GM18499 (cell line): Measurements from ENCODE around the gene NLGN1.

Experiments
- ATAC-seq: cut with Tn5 transposase; IDR thresholded peaks from one replicate; pipeline ENCODE4 v1.9.1; 2021; ENCODE audit warnings: moderate number of reproducible peaks; ENCODE audit not compliant: insufficient read depth, unreplicated experiment

Gene NLGN1

DNA sequence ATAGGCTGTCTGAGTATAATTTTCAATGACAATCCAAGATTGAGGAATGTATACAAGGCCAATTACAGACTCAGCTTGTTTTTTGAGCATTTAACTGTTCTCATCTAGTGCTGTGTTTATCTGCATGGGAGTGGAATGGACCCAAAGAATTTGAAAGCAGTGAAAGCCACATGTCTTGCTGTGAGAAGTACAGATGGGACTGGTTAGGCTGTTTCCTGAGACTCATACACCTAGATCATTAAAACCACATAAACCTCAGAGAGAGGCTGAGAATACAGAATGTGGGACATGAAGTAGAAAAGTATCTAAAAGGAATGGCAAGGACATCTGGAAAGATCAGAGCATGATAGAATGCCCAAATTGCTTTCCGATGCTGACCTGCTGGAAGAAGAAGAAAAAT lies 224.6 kb downstream of the NLGN1 start:
- no peak for ATAC-seq

DNA sequence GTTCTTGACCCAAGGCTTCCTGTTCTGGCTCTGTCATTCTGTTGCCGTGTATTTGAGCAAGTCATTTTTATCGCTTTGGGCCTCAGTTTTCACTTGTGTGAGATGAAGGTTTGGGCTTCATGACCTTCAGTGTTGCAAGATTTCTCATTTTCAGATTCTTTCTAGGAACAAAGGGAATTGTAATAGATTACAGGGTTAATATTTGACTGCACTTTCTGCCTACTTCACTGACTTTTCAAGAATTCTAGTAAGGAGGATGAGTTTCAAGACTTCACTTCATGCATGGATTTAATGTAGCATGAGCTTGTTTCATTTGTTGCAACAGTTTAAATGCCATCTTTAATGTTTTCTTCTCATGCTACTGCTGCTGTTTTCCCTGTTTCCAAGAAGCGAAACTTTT lies 226.5 kb downstream of the NLGN1 start:
- no peak for ATAC-seq

DNA sequence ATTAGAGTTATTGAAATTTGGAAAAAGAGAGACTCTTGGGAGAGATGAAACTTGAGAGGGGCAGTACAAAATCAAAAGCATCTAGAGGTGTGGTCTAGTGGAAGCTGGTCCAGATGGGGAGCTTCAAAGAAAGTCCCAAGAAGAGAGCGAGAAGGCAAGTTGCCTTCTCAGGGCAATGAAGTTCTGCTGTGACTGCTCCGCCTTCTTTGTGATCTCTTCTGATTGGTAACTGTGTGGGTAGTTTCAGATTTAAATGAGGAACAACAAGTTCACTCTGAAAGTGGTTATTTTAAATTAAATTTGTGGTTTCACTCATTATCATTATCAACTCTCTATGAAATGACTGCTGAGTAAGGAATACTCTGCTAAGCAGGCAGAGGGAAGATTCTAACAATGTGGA lies 233.3 kb downstream of the NLGN1 start:
- no peak for ATAC-seq

DNA sequence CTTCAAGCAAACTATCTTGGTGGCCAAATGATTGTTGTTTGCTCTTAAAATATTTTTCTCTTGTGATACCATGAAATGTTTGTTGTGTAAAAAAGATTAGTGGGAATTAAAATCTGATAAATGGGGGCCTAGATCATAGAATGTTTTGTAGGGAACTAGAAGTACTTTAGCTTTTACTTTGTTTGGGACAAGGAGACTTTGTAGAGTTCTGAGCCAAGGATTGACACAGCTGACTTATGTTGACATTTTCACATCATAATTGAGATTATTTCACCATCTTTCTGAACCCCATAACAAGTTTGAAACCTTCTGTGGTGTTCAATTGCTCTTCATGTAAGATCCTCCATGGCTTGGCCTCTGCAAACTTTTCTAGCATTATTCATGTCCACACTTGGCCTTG lies 235.4 kb downstream of the NLGN1 start:
- ATAC-seq = no peak

DNA sequence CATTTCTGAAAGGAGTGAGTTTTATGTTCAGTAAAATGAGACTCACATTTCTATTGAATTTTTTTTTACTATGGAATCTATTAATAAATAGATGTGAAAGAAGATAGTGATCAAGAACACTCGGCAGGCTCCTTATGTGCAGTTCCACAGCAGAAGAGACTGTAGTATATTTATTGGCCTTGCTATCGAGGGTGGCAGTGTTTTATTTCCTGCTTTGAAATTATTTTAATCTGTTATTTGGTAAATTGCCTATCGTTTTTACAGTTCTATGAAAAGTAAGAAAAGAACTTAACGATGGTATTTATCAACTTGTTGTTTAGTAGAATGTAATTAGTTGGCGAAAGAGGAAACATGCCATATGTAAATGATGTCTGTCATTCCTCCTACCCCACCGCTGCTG lies 238.3 kb downstream of the NLGN1 start:
- no peak for ATAC-seq

DNA sequence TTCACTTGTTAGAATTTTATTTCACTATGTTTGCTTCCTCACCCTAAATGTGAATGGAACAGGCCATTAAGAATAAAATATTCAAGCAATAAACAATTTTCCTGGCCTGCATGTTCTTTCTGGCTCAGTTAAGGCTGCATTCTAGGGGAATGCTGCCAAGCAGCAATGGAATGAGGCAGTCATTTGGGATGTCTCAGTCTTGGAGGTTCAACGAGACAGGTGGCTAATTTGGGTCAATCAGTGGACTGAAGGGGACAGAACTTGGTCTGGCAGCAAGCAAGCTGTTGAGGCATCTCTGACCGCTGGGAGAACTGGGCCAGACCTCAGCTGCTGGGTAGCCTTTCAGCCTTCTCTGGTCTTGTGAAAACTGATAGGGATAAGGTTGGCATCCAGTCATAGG lies 241.6 kb downstream of the NLGN1 start:
- ATAC-seq = no peak

DNA sequence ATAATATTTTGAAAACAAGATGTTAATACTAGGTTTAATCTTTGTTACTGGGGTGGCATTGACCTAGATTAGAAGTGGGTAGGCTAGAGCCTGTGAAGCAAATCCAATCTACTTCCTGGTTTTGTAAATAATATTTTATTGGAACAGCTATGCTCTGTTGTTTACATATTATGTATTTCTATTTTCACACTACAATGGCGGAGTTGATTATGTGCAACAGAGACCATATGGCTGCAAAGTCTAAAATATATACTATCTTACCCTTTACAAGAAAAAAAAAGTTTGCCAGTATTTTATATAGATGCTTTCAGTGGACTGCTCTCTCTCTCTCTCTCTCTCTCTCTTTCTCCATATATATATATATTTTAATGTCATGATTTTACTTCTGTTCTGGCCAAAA lies 244.2 kb downstream of the NLGN1 start:
- no peak for ATAC-seq

DNA sequence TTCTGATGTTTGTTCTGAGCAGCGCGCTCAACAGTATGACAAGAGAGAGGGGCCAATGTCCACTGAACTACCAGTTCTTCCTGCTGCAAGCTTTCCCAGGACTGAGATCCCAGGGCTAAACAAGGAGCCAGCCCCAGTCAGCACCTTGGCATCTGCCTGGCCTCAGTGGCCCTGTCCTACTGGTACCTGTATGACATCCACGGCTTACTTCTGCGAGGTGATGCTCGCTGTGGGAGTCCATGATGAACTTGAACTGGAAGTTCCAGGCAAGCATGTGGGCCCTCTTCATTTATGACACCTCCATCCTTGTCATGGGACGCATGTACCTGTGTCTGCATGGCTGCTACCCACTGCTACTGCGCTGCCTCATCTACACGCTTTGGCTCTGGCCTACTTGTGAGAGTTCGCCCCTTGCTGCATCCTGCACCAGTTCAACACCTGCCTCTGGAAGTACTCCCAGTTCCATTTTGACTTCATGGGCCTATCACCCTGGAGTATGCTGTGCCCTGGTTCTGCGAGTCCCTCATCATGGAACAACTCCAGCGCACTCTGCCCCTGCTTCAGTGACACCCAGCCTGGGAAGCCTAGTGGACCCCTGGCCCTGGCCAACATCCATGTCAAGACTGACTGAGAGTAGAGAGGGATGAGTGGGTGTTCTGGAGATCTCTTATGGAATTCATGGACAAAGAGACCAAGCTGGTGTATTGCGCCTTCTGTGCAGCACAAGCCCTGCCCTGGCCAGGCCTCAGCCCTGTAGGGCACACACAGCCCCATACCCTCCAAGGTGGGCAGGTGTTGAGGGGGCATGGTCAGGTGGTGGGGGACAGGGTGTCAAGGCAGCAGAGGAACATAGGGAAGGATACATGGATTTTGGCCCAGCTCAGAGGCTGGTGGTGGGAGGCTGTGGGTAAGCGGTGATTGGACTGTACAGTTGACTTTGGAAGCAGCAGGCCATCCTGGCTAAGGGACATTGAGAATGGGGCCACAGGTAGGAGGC lies 246.8 kb downstream of the NLGN1 start:
- no peak for ATAC-seq

DNA sequence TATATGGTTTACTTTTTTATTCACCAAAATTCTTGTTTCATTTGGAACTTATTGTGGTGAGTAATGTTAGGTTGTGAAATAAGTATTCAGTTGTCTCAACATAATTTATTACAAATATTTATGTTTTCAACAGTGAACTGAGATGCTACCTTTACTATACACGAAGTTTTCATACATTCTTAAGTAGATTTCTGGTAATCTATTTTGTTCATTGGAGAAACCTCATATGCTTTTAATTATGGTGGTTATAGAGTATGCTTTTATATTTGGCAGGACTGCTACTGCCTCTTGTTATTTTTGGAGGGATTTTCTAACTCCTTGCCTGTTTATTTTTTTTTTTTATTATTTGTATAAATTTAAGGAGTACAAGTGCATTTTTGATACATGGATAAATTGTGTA lies 253.1 kb downstream of the NLGN1 start:
- no peak for ATAC-seq

DNA sequence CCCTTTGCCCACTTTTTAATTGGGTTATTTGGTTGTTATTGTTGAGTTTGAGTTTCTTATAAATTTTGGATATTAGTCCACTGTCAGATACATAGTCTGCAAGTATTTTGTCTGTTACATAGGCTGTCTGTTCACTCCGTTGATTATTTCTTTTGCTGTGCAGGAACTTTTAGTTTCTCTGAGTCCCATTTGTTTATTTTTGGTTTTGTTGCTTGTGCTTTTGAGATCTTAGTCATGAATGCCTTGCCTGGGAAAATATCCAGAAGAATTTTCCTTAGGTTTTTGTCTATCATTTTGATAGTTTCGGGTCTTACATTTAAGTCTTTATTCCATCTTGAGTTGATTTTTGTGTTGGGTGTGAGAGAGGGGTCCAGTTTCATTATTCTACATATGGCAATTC lies 254.5 kb downstream of the NLGN1 start:
- ATAC-seq = no peak

DNA sequence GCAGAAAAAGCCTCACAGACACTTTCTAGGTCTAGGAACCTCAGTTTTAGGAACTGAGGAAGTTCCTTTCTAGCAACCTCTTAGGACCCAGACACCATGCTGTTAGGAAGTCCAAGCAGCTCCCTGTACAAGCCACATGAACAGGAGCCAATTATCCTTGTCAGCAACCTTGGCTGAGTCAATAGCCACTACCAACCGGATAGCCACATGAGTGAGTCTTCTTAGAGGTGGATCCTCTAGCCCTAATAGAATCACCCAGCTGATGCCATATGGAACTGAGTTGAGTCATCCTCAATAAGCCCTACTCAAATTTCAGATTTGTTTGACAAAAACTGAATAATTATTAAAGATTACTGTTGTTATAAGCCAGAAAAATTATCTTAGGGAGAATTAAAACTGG lies 256.2 kb downstream of the NLGN1 start:
- ATAC-seq = no peak

DNA sequence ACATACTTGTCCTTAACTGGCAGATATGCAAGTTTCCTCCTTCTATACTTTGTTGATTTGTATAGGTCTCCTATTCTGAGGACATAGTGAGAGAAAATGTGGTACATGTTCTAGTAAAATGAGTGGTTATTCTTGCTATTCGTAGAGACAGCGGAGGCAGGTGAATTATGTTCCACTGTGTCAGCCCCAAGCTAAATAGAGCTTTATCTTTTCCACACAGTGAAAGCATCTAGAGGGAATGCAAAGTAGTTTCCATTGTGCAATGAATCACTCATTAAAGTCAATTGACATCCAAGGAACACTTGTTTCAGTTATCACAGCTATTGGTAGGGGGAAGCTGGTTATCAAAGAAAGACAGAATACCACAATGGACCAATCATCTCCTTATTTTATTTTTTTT lies 262.4 kb downstream of the NLGN1 start:
- ATAC-seq = no peak

DNA sequence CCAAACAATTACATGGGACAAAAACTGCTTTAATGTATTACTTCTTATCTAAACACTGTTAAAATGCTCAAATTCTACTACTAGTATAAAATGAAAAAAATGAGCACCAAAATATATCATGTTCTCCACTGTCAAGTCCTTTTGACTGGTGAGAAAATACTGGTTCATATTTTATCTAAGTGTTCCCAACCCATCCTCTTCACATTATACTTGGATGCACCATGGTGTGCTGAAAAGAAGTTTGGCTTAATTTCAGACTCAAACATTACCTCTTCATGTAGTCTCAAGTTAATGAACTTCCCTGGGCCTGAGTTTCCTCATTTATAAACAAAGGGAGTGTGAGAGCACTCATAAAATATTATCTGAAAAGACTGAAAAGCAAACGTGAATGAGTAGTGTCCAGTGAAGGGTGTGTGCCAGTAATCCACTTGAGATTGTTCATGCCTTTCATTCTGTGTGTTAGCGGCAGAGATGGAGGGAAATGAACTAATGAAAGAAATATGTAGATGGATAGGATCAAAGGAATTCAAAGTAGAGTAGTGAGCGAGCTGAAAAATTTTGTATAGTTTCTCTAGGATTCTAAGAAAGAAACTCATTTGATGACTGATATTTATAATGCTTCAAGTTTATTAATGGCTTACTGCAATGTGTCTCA lies 263.2 kb downstream of the NLGN1 start:
- ATAC-seq = no peak

DNA sequence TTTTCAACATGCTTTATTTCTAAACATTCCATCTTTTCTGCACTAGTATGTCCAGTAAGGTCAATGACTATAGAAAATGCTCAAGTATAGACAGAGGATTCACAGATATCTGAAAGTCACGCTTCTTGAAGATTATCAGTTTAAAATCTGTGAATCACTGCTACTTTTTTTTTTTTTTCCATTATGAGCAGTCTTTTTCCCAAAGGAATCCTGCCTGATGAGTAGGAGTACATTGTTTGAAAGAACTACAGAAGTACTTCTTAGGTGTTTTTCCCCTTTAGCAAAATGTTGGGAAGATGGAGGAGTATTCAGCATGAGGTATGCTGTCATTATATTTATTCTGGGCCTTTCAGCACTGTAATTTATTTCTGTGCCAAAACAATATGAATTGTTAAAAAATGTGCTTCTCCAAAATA lies 266.2 kb downstream of the NLGN1 start:
- ATAC-seq = no peak

DNA sequence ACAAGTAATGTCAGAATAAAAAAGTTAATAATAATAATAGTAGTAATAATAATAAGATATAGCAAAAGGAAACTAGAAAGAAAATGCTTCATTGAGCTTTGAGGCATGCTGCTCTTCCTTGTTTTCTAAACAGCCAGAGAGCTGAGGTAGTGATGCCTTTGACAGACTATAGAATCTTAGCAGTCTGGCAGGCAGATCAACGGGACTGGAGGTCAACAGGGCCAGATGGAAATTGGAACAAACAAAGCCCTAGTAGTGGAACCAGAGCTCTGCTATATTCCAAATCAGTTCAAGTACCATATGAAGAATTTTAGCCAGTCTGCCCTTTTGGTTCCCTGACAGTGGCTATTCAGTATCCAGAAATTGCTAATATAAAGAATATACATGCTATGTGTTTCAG lies 278.6 kb downstream of the NLGN1 start:
- ATAC-seq = no peak

DNA sequence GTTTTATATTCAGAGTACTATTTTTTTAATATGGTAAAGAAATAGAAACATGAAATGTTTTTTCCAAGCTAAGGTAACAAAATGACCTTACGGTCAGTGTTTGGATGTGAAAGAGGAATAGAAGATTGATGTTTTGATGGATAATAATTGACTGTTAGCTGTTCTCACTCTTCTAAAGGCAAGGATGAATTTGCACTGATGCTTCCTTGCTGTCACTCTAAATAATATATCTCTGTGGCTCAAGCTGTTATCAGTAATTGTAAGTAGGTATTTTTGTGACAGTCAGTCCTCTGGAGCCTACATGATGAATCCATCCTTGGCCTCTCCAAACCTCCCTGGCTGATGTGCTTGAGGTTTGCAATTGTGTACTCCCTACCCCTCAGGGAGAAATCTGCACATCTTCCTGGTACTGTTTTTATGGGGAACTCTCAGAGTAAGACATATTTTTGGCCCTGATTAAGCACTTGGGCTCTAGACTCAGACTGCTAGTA lies 283.7 kb downstream of the NLGN1 start:
- ATAC-seq = no peak

DNA sequence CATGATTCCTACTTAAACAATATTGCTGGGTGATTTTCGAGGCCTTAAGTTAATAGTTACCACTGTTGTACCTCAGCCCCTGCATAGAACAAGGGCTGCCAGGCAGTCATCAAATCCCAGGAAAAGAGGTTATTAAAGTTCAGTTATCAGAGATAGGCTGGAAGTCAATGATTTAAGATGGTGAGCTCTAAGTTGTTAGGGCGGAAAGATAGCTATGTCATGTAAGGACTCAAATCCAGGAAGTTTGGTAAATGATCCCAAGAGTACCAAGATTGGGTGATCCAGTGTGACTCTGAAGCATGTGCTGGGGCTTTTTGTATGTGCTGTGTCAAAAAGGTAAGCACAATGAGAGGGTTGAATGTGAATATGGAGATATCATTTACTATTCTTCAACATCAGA lies 287.9 kb downstream of the NLGN1 start:
- no peak for ATAC-seq

DNA sequence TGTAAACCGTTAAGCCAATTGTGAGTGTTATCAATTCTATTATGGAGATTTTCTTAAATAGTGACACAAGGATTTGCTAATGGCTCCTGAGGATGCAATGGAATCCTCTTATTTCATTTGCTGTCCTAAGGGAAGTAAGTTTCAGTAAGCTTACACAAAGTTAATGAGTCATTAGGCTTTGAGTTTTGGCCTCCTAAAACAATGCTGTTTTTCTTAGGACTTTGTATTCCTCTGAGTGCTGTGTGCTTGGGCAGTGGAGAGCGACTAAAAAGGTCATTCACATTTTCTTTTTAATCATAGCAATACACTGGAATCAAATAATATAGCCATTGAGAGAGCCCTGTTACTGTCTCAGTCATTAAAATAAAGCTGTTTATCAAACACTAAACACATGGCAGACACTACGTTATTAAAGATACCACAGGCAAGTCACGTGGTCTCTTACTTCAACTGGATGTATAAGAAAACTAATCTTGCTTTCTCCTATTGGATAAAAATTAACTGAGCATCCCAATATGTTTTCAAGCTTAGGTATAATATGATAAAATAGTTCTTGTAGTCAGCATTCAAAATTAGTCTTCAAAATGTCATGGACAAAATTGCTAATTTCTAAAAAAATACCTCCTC lies 290.8 kb downstream of the NLGN1 start:
- ATAC-seq = no peak

DNA sequence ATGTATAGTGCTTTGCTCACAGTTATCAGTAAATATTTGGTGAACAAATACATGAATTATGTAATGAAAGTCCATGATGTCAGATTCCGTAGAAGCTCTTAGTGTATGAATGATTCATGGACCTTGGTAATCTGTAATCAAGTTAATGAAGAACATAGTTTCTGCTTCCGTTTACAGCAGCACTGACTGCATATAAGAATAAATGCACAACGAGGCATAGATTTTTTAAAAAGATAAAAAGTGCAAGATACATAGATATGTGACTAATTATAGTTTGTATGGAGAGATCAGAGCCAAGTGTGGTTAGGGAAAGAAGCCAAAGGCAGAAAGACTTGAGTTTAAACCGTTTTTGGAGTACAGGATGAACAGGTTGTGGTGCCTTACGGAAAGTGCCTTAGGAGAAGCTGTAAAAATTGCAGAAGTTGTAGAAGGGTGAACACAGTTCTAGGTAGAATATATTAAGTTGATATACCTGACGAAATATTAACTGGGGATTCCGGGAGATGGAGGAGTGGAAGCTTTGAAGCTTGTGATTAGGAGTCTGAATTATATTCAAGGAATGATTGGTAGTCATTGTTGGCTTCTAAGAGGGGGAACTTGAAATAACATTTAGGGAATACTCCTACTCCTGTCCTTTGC lies 293.1 kb downstream of the NLGN1 start:
- no peak for ATAC-seq

DNA sequence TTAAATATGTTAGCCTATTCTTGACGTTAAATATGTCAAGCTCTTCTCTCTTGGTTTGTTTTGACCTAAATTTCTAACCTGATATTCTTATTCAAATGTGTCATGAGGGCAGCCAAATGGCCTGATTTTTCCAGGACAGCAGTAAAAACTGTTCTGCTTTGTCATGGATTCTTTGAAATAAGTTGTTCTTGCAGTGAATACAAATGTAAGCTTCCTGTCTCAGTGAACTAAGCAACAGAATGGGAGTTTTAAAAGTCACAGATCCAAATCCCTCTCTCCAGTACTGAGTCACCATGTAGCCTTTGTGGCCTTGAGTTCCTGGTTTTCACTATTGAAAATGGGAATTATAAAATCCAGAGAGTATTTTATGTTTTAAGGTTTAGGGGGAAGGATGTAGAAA lies 301.8 kb downstream of the NLGN1 start:
- ATAC-seq = no peak

DNA sequence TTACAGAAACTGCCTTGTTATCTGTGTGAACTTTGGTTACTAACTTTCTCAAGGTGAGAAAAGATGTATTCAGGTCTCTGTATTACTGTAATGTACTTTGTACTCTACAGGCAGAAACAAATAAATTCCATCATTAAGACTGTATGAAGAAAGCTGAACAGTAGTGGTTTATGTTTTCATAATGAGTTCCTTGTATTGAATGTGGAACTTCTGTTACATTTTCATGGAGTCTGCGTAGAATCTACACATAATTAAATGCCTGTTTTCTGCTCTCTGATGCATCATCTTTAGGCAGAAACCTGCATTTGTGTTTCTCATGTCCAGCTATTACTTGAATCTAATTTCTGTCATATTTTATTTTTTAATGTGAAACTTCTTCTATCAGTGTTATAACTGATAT lies 302.8 kb downstream of the NLGN1 start:
- no peak for ATAC-seq
